ENCODE results near the gene IFT80.

DNA sequence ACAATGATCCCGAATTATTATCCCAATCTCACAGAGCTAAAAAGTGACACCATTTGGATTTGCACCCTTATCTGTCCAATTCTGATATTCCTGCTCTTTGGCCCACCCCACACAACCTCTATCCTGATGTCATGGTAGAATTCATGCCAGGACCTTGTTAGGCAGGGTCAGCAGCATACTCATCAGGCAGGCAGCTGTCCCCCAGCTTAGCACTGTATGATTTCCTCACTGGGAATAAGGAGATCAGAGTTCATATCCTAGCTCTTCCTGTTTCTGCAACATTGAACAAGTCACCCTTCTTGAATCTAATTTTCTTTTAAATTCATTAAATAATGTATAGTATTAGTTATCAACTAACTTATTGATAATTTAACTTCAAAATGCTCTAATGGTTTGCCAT lies 185.8 kb downstream of the IFT80 start:
- TF ChIP-seq CTCF (IDR thresholded peaks at IDR 0.05) (no peak), POLR2A (IDR thresholded peaks at IDR 0.05) (no peak)

Data from adrenal gland (tissue), 5 donors.